Measurements from ENCODE around the gene CCDC28A.

Gene CCDC28A

GRCh38 chr6:138796771-138797170, 23.2 kb downstream of the CCDC28A start:
- no peak for DNase-seq

GRCh38 chr6:138797806-138798446, 24.4 kb downstream of the CCDC28A start:
- DNase-seq, result no peak

- no peak for DNase-seq
These were observed 27.0 kb downstream of the CCDC28A start for GRCh38 chr6:138800377-138801150.

- DNase-seq, result no peak
These were observed 29.8 kb downstream of the CCDC28A start for GRCh38 chr6:138803331-138803730.

- no peak for DNase-seq
These were observed 30.3 kb downstream of the CCDC28A start for GRCh38 chr6:138803861-138804260.

- no peak for DNase-seq
These were observed 31.6 kb downstream of the CCDC28A start for GRCh38 chr6:138805016-138805765.

GRCh38 chr6:138806889-138807288, 33.3 kb downstream of the CCDC28A start:
- DNase-seq, result no peak

GRCh38 chr6:138809677-138810076, 36.1 kb downstream of the CCDC28A start:
- DNase-seq, result no peak

GRCh38 chr6:138811866-138812265, 38.3 kb downstream of the CCDC28A start:
- no peak for DNase-seq

GRCh38 chr6:138814179-138814834, 40.7 kb downstream of the CCDC28A start:
- peak; percentile 39 to 46 for DNase-seq

- no peak for DNase-seq
These were observed 41.7 kb downstream of the CCDC28A start for GRCh38 chr6:138815221-138815620.

GRCh38 chr6:138815797-138816528, 42.4 kb downstream of the CCDC28A start:
- peak; percentile 40 to 83 for DNase-seq

- peak; percentile 95 for DNase-seq
These were observed 44.2 kb downstream of the CCDC28A start for GRCh38 chr6:138817799-138818198.

GRCh38 chr6:138818496-138819194, 45.1 kb downstream of the CCDC28A start:
- no peak for DNase-seq

- DNase-seq, result no peak
These were observed 48.0 kb downstream of the CCDC28A start for GRCh38 chr6:138821519-138821918.

- no peak for DNase-seq
These were observed 51.0 kb downstream of the CCDC28A start for GRCh38 chr6:138824482-138825144.

- DNase-seq, result no peak
These were observed 56.7 kb downstream of the CCDC28A start for GRCh38 chr6:138830248-138830647.

GRCh38 chr6:138832182-138832581, 58.6 kb downstream of the CCDC28A start:
- no peak for DNase-seq

- no peak for DNase-seq
These were observed 60.4 kb downstream of the CCDC28A start for GRCh38 chr6:138833816-138834539.

- no peak for DNase-seq
These were observed 63.7 kb downstream of the CCDC28A start for GRCh38 chr6:138837246-138837645.
